Activated CD4-positive, alpha-beta T cell treated with anti-CD3 and anti-CD28 coated beads for 1 hour (primary cell): ENCODE measurements around the gene MYL4.
"Not testable (repeated sequence)": the region's sequence is repeated elsewhere in the genome, so short reads cannot be mapped to it uniquely, and the experiment has no call there.

Experiments used
- DNase-seq: peaks from one replicate; pipeline ENCODE4 v3.0.0-alpha.2; 2020

The MYL4 gene

DNA sequence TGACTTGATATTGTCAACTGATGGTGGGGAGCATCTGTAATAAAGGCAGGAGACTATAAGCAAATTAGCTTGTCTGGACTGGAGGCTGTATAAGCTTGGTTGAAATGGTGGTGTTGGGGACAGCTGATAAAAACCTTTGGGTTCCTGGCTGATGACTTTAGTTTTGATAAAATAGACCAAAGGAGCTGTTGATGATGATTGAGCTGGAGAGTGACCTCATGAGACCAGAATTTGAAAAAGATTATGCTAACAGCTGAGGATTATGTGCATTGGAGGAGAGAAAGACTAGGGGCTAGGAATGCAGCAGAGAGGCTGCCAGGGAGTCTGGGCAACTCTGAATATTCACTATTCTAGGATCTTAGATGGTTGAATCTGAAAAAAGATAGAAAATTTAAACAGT lies 11.3 kb upstream of the MYL4 start:
- no peak for DNase-seq

DNA sequence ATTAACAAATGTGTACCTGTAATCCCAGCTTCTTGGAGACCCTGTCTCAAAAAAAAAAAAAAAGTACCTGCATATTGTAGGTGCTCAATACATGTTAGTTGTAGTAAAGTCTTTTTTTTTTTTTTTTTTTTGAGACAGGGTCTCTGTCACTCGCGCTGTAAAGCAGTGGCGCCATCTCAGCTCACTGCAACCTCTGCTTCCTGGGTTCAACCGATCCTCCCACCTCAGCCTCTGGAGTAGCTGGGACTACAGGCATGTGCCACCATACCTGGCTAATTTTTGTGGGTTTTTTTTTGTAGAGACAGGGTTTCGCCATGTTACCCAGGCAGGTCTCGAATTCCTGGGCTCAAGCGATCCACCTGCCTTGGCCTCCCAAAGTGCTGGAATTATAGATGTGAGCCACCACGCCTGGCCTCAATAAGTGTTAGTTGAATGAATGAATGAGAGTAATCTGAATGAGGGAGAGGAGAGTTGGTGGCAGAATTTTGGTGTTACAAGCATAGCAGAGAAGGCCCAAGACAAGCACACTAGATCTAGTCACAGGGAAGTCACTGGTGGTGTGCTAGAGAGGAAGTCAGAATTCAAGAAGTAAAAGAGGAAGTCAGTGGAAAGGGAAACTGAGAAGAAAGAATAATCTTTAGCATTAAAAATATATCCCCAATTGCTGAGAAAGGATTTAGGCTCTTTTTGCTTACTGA lies 9.4 kb upstream of the MYL4 start:
- no peak for DNase-seq

- no peak for DNase-seq
Measured at GRCh38 chr17:47200325-47200664, 8.9 kb upstream of the MYL4 start.

GRCh38 chr17:47201166-47201565 lies 8.0 kb upstream of the MYL4 start:
- DNase-seq, result no peak

- peak; percentile 28 for DNase-seq
Measured at GRCh38 chr17:47203984-47204721, 5.0 kb upstream of the MYL4 start.

GRCh38 chr17:47204722-47205418 lies 4.3 kb upstream of the MYL4 start:
- DNase-seq, result no peak

DNA sequence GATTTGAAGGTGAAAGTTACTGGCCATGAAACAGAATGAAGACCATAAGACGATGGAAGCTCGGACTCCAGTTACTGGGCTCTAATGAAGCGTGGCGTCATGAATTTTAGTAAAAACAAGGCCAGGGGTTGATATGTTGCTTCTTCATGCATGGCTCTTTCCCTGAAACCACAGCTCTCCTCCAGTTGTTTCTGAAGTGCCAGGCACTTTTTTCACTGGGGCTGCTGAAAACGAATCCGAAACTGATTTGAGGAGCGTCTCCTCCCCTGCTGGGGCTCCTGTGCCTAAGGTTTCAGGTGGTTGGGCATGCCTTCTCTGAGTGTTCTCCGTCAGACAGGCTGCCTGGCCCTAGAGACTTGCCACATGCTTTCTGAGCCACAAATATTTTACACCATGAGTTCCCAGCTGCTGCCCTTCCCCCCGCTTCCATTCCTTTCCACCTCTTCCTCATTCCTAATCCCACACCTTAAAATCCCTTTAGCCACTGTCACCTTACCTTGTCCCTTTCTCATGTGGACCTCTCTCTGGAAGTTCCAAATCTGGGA lies 3.7 kb upstream of the MYL4 start:
- peak; percentile 54 for DNase-seq

DNA sequence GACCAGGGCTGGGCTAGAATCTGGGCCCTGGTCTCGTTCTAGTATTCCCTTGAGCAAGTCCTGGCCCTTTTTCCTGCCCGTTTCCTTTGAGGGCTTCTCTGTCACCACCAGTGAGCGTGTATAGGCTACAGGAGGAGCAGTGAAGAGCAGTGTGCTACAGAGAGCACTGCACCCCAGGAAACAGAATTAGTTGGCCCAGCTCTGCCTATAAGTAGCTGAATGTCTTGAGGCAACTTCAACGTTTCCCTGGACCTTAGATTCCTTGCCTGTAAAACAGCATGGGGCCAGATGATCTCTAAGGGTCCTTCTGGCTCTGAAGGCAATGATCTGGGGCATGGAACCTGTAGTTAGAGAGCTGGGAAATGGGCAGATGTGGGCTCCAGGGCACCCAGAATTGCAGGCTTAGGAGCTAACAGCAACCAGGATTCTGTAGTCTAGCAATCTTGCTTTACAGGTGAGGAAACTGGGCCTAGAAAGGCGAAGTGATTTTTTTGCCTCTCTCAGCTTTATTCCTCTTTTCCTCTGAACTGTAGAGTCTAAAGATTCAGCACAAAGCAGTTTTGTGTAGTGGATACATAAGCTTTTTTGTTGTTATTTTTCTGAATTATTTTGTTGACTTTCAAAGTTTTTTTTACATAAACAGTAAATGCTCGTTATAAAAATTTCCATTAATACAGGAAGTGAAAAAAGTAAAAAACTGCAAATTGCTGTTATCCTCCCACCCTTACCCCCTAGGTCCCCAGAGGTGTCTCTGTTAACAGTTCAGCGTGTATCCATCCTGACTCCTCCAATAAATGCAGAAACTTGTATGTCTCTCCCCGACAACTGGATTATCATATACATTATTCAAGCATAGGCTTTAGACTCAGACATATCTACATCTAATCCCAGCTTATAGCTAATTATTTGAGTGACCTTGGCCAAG lies 1.7 kb upstream of the MYL4 start:
- no peak for DNase-seq

GRCh38 chr17:47209499-47209898 lies 351 bp downstream of the MYL4 start:
- DNase-seq, result no peak

GRCh38 chr17:47210105-47210504 lies 957 bp downstream of the MYL4 start:
- DNase-seq, result no peak

- no peak for DNase-seq
Measured at GRCh38 chr17:47210779-47211178, 1.6 kb downstream of the MYL4 start.

DNA sequence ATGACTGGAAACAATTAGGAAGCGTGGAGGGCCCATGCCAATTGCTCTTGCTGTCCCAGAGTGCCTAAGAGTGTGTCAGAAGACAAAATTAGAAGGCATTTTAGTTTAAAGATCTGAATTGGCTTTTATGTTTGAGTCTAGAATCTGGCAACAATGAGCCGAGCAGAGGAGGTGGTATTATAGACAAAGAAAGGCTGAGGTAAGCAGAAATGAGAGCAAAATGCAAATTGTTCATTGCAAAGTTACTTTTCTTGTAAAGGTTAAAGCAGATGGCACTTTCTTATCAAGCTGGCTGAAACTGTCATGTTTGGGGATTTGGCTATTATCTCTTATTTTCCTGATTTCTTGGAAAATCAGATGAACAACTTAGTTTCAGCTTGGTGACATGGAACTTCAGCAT lies 3.3 kb downstream of the MYL4 start:
- DNase-seq, result no peak

DNA sequence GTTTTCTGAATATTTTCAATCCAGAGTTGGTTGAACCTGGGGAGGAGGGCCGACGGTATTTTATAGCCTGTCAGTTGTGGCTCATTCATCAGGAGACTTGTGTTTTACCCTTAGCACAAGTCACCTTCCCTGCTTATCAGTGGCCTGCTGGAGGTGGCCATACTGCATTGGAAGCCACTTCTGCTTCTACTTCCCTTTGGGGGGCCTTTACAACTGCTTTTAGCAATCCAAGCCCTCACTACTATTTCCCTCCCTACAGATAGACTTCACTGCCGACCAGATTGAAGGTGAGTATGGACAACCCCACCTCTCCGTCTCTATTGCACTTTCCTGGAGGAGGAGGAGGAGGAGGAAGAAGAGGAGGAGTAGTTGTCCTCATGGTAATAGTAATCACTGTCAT lies 4.4 kb downstream of the MYL4 start:
- DNase-seq, result no peak

GRCh38 chr17:47214931-47215330 lies 5.8 kb downstream of the MYL4 start:
- no peak for DNase-seq

- DNase-seq, result not testable (repeated sequence)
Measured at GRCh38 chr17:47216821-47217220, 7.7 kb downstream of the MYL4 start.

DNA sequence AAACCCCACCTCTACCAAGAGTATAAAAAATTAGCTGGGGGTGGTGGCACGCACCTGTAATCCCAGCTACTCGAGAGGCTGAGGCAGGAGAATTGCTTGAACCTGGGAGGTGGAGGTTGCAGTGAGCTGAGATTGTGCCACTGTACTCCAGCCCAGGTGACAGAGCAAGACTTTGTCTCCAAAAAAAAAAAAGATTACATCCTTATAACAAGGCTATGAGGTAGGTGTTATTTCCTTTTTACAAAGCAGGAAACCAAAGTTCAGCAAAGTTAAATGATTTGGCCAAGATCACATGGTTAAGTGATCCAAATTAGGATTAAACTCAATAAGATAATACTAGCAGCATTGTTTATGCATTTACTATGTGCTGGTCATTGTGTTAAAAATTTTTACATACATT lies 8.1 kb downstream of the MYL4 start:
- DNase-seq, result not testable (repeated sequence)

GRCh38 chr17:47218896-47219430 lies 9.8 kb downstream of the MYL4 start:
- DNase-seq, result no peak

- no peak for DNase-seq
Measured at GRCh38 chr17:47219621-47220475, 10.7 kb downstream of the MYL4 start.

DNA sequence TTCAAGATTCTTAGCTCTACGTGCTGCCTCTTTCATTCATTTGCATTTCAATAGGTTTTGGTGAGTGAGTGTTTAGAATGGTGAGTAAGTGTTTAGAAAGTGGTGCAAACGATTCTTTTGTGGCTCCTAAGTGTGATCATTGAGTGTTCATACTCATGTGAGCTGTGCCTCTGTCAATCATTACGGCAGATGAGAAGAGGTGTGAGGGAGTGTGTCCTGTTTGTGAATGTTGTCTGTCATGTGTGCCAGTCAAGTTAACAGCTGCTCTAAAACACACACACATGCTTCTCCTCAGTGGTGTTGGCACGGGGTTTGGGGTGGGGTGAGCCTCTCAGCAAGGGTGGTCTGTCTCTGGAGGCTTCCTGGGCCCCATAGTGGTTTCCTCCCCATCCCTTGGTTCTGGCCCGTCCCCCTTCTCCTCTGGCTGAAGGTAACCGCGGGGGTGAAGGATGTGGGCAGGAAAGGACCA lies 11.4 kb downstream of the MYL4 start:
- no peak for DNase-seq

GRCh38 chr17:47221154-47221553 lies 12.0 kb downstream of the MYL4 start:
- DNase-seq, result no peak

GRCh38 chr17:47222047-47222446 lies 12.9 kb downstream of the MYL4 start:
- DNase-seq, result no peak
